GM18909 (cell line): ENCODE results near the gene ARHGAP29.

Experiments
- ATAC-seq: cut with Tn5 transposase; IDR thresholded peaks from one replicate; pipeline ENCODE4 v1.9.1; 2021; ENCODE audit warnings: mild to moderate bottlenecking; ENCODE audit not compliant: unreplicated experiment, poor library complexity

The ARHGAP29 gene

DNA sequence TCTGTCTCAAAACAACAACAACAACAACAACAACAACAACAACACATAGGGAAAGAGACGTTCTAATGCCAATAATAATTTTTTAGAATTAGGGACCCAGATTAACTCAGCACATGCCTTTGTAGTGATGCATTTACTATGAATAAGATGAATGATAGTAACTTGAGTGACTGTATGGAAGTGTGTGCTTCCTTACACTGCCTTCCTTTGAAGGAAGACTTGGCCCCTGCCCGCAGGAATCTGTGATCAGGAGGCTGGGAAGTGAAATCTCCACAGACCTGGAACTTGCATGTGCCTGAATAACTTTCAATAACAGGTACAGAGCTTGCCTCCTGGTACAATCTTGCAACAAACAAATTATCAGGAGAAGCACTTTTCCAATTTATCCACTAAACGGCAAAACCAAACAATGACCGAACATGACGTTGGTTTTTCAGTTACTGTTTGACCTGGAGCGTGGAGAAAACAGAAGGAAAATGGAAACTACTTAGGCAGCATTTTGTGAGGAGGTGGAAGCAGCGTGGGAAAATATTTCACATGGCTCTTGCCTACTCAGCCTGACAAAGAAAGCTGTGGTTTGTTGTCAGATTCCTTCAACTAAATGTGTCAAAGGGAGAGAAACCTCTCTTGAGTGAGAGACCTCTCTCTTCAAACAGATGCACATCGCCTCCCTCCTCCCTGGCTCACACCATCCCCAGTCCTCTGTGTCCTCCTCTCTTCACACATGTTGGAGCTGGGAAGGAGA is 106.4 kb downstream of the ARHGAP29 start:
- ATAC-seq, result no peak

GRCh38 chr1:94126651-94127050 is 110.7 kb downstream of the ARHGAP29 start:
- ATAC-seq, result no peak

- no peak for ATAC-seq
These were observed 111.6 kb downstream of the ARHGAP29 start for GRCh38 chr1:94125551-94126514.

DNA sequence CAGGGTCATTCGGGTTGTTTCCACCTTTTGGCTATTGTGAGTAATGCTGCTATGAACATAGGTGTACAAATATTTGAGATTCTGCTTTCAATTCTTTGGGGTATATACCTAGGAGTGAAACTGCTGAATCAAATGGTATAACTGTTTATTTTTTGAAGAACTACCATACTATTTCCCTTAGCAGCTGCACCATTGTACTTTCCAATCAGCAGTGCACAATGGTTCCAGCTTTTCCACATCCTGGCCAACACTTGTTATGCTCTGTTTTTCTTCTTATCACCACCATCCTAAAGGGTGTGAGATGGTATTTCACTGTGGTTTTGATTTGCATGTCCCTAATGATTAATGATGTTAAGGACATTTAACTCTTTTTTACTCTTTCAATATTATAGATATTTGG is 112.8 kb downstream of the ARHGAP29 start:
- ATAC-seq, result no peak

- ATAC-seq, result no peak
These were observed 115.0 kb downstream of the ARHGAP29 start for GRCh38 chr1:94122201-94122970.
